SK-N-SH treated with all-trans-retinoic acid at 6 μM for 48 hours (cell line): Measurements from ENCODE around the gene SLC36A4.

Source experiments
- ATAC-seq: fragments of 200-7000 bp; cut with Tn5 transposase; 3 replicates; pipeline ENCODE4 v1.9.1; 2020; ENCODE audit warnings: mild to moderate bottlenecking, moderate library complexity
- CSRNP3 ChIP-seq: fragments of 250-450 bp; sonication (Bioruptor Pico); IDR thresholded peaks from 2 replicates; pipeline ENCODE4 v1.5.1; 2021; ENCODE audit warnings: mild to moderate bottlenecking, moderate library complexity
- GLIS3 ChIP-seq: fragments of 250-450 bp; sonication (Bioruptor Pico); IDR thresholded peaks from 2 replicates; pipeline ENCODE4 v1.5.0; 2020; ENCODE audit warnings: mild to moderate bottlenecking, moderate library complexity
- ISL1 ChIP-seq: fragments of 250-450 bp; sonication (Bioruptor Pico); IDR thresholded peaks from 2 replicates; pipeline ENCODE4 v2.1.2; 2022; ENCODE audit warnings: mild to moderate bottlenecking, moderate library complexity
- OSR1 ChIP-seq: fragments of 250-450 bp; sonication (Bioruptor Pico); IDR thresholded peaks from 2 replicates; pipeline ENCODE4 v1.8.0; 2022; ENCODE audit warnings: moderate library complexity, mild to moderate bottlenecking, inconsistent platforms
- PATZ1 ChIP-seq: fragments of 250-450 bp; sonication (Bioruptor Pico); IDR thresholded peaks from 2 replicates; pipeline ENCODE4 v1.8.0; 2020; ENCODE audit warnings: mild to moderate bottlenecking, moderate library complexity, borderline replicate concordance
- PPARA ChIP-seq: fragments of 250-450 bp; sonication (Bioruptor Pico); IDR thresholded peaks from 2 replicates; pipeline ENCODE4 v1.5.0; 2020; ENCODE audit warnings: mild to moderate bottlenecking, borderline replicate concordance
- RARB ChIP-seq: fragments of 250-450 bp; sonication (Bioruptor Pico); IDR thresholded peaks from 2 replicates; pipeline ENCODE4 v1.8.0; 2021; ENCODE audit warnings: mild to moderate bottlenecking, moderate library complexity
- SNAI2 ChIP-seq: fragments of 250-450 bp; sonication (Bioruptor Pico); IDR thresholded peaks from 2 replicates; pipeline ENCODE4 v1.5.0; 2020; ENCODE audit warnings: mild to moderate bottlenecking, moderate library complexity
- TCF4 ChIP-seq: fragments of 250-450 bp; sonication (Bioruptor Pico); IDR thresholded peaks from 2 replicates; pipeline ENCODE4 v1.8.0; 2021; ENCODE audit warnings: mild to moderate bottlenecking, moderate library complexity, borderline replicate concordance
- TOX ChIP-seq: fragments of 250-450 bp; sonication (Bioruptor Pico); IDR thresholded peaks from 2 replicates; pipeline ENCODE4 v1.8.0; 2021; ENCODE audit warnings: mild to moderate bottlenecking, moderate library complexity, borderline replicate concordance
- ZC3H10 ChIP-seq: fragments of 250-450 bp; sonication (Bioruptor Pico); IDR thresholded peaks from 2 replicates; pipeline ENCODE4 v1.5.1; 2021; ENCODE audit warnings: mild to moderate bottlenecking, moderate library complexity
- ZFP3 ChIP-seq: fragments of 250-450 bp; sonication (Bioruptor Pico); IDR thresholded peaks from 2 replicates; pipeline ENCODE4 v1.5.0; 2020; ENCODE audit warnings: mild to moderate bottlenecking, moderate library complexity
- ZFP30 ChIP-seq: fragments of 450-650 bp; formaldehyde crosslinking; IDR thresholded peaks from 2 replicates; pipeline ENCODE4 v1.5.0; 2022; ENCODE audit warnings: mild to moderate bottlenecking, moderate library complexity
- ZNF70 ChIP-seq: fragments of 450-650 bp; formaldehyde crosslinking; IDR thresholded peaks from 2 replicates; pipeline ENCODE4 v1.5.0; 2020; ENCODE audit warnings: mild to moderate bottlenecking, moderate library complexity
- ZNF8 ChIP-seq: fragments of 450-650 bp; formaldehyde crosslinking; IDR thresholded peaks from 2 replicates; pipeline ENCODE4 v1.5.0; 2020; ENCODE audit warnings: mild to moderate bottlenecking, moderate library complexity
- TF ChIP-seq, protein P1 (sequence below): fragments of 250-450 bp; sonication (Bioruptor Pico); IDR thresholded peaks from 2 replicates; pipeline ENCODE4 v1.5.1; 2020; ENCODE audit warnings: low read depth, mild to moderate bottlenecking, moderate library complexity
- TF ChIP-seq, protein P2 (sequence below): fragments of 250-450 bp; sonication (Bioruptor Pico); IDR thresholded peaks from 2 replicates; pipeline ENCODE4 v1.5.0; 2020; ENCODE audit warnings: mild to moderate bottlenecking, moderate library complexity

SLC36A4 gene

GRCh38 chr11:93166862-93167261 is 30.9 kb downstream of the SLC36A4 start (continued):
- TF ChIP-seq CSRNP3 (CRISPR knock-in tag) (no peak), TCF4 (CRISPR knock-in tag) (no peak), ZNF8 (no peak)

GRCh38 chr11:93166194-93166593 is 31.6 kb downstream of the SLC36A4 start:
- no peak for ATAC-seq
- no peak for TF ChIP-seq CSRNP3 (CRISPR knock-in tag)
- TF ChIP-seq ZFP30 (CRISPR knock-in tag): no peak
- no peak for TF ChIP-seq SNAI2 (CRISPR knock-in tag)
- TF ChIP-seq TCF4 (CRISPR knock-in tag): no peak
- TF ChIP-seq ZFP3 (CRISPR knock-in tag): no peak
- no peak for TF ChIP-seq ZNF8
- no peak for TF ChIP-seq TOX (CRISPR knock-in tag)
- TF ChIP-seq ZNF70 (CRISPR knock-in tag): no peak

- no peak for ATAC-seq
- TF ChIP-seq ZC3H10 (CRISPR knock-in tag): no peak
- TF ChIP-seq SNAI2 (CRISPR knock-in tag): no peak
- no peak for TF ChIP-seq PPARA (CRISPR knock-in tag)
- TF ChIP-seq, protein P1, sequence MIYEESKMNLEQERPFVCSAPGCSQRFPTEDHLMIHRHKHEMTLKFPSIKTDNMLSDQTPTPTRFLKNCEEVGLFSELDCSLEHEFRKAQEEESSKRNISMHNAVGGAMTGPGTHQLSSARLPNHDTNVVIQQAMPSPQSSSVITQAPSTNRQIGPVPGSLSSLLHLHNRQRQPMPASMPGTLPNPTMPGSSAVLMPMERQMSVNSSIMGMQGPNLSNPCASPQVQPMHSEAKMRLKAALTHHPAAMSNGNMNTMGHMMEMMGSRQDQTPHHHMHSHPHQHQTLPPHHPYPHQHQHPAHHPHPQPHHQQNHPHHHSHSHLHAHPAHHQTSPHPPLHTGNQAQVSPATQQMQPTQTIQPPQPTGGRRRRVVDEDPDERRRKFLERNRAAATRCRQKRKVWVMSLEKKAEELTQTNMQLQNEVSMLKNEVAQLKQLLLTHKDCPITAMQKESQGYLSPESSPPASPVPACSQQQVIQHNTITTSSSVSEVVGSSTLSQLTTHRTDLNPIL: no peak
- TF ChIP-seq ZFP3 (CRISPR knock-in tag): no peak
- TF ChIP-seq PATZ1: no peak
- TF ChIP-seq RARB: no peak
- TF ChIP-seq ZNF8: no peak
- TF ChIP-seq OSR1 (CRISPR knock-in tag): no peak
These were observed 37.0 kb downstream of the SLC36A4 start for GRCh38 chr11:93160808-93161207.

DNA sequence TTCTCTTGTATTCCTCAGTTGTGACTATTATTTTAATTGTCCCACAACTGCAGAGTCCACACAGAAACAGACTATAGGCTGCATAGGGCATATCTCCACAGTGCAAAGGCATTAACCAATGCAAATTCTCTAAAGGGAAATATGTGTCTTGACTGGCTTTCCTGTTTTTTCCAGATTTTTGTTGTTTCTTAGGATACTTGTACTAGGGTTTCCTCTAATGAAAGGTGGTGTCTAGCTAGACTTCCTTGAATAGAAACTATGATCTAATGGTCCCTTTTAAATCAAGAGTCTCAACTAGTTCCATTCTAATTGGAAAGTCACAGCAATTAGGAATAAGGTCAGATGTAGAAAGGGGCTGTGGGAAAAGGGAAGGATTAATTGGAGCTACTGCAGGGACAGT is 37.6 kb downstream of the SLC36A4 start:
- no peak for TF ChIP-seq ISL1 (CRISPR knock-in tag)
- no peak for TF ChIP-seq CSRNP3 (CRISPR knock-in tag)
- TF ChIP-seq OSR1 (CRISPR knock-in tag): no peak
- no peak for ATAC-seq

GRCh38 chr11:93159721-93160120 is 38.1 kb downstream of the SLC36A4 start:
- ATAC-seq: no peak
- TF ChIP-seq PATZ1 (no peak), ZNF70 (CRISPR knock-in tag) (no peak), ZC3H10 (CRISPR knock-in tag) (no peak), CSRNP3 (CRISPR knock-in tag) (no peak), ZFP30 (CRISPR knock-in tag) (no peak), GLIS3 (CRISPR knock-in tag) (no peak), ZNF8 (no peak), TCF4 (CRISPR knock-in tag) (no peak), SNAI2 (CRISPR knock-in tag) (no peak)
- TF ChIP-seq, protein P2, sequence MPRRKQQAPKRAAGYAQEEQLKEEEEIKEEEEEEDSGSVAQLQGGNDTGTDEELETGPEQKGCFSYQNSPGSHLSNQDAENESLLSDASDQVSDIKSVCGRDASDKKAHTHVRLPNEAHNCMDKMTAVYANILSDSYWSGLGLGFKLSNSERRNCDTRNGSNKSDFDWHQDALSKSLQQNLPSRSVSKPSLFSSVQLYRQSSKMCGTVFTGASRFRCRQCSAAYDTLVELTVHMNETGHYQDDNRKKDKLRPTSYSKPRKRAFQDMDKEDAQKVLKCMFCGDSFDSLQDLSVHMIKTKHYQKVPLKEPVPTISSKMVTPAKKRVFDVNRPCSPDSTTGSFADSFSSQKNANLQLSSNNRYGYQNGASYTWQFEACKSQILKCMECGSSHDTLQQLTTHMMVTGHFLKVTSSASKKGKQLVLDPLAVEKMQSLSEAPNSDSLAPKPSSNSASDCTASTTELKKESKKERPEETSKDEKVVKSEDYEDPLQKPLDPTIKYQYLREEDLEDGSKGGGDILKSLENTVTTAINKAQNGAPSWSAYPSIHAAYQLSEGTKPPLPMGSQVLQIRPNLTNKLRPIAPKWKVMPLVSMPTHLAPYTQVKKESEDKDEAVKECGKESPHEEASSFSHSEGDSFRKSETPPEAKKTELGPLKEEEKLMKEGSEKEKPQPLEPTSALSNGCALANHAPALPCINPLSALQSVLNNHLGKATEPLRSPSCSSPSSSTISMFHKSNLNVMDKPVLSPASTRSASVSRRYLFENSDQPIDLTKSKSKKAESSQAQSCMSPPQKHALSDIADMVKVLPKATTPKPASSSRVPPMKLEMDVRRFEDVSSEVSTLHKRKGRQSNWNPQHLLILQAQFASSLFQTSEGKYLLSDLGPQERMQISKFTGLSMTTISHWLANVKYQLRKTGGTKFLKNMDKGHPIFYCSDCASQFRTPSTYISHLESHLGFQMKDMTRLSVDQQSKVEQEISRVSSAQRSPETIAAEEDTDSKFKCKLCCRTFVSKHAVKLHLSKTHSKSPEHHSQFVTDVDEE (CRISPR knock-in tag): no peak
- TF ChIP-seq, protein P1: no peak
